ENCODE results near the gene APP. TPM values are rescaled to one million over a fixed set of nuclear protein-coding genes. Genes with fewer than 3 reads are reported as not detected.

Gene APP
- total RNA-seq, 4 donors from 2014 or later: 197 to 380 (median 296) TPM

DNA sequence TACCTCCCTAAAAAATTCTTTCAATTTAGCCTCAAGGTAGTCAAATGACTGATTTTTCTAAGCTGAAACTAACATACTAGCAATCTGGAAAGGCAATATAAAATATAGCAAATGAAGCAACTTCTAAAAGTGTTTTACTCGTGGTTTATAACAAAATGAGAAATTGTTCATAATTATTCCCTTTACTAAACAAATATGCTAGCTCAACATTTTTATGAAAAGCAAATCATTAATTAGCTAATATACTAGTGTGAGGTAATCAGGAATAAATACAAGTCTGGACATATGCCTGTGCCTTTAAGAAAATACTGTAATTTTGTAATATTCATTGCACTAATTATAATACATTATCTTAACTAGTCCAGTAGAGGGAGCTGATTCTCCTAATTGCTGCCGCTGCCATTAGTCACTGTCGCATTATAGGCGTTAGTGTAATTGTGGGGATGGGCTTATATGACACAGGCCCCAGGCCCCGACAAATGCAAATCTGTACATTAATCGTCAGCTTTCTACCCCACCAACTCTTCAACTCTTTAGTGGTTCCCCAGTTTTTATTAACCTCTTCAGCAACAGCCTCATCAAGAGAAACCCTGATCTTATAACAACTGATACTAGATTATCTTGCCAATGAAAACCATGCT, 274.9 kb downstream of the APP start:
- ATAC-seq (ENCODE audit: low FRiP score): no peak
- DNase-seq (ENCODE audit: low spot score): no peak
- TF ChIP-seq, protein P1, sequence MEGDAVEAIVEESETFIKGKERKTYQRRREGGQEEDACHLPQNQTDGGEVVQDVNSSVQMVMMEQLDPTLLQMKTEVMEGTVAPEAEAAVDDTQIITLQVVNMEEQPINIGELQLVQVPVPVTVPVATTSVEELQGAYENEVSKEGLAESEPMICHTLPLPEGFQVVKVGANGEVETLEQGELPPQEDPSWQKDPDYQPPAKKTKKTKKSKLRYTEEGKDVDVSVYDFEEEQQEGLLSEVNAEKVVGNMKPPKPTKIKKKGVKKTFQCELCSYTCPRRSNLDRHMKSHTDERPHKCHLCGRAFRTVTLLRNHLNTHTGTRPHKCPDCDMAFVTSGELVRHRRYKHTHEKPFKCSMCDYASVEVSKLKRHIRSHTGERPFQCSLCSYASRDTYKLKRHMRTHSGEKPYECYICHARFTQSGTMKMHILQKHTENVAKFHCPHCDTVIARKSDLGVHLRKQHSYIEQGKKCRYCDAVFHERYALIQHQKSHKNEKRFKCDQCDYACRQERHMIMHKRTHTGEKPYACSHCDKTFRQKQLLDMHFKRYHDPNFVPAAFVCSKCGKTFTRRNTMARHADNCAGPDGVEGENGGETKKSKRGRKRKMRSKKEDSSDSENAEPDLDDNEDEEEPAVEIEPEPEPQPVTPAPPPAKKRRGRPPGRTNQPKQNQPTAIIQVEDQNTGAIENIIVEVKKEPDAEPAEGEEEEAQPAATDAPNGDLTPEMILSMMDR (IDR thresholded peaks at IDR 0.05): peak in 1 of 3 donors; percentile 21

DNA sequence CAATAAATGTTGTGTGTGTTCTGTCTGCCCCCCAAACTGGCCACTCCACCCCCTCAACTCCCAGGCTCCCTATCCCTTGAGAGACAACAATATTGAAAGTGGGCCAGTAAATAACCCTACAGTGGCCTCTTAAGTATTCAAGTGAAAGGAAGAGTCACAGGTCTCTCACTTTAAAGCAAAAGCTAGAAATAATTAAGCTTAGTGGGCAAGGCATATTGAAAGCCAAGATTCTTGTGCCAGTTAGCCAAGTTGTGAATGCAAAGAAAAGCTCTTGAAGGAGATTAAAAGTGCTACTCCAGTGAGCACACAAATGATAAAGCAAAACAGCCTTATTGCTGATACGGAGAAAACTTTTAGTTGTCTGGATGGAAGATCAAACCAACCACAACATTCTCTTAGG, 277.4 kb downstream of the APP start:
- TF ChIP-seq, protein P1 (IDR thresholded peaks at IDR 0.05): no peak
- no peak for DNase-seq (ENCODE audit: low spot score)
- no peak for ATAC-seq (ENCODE audit: low FRiP score)

DNA sequence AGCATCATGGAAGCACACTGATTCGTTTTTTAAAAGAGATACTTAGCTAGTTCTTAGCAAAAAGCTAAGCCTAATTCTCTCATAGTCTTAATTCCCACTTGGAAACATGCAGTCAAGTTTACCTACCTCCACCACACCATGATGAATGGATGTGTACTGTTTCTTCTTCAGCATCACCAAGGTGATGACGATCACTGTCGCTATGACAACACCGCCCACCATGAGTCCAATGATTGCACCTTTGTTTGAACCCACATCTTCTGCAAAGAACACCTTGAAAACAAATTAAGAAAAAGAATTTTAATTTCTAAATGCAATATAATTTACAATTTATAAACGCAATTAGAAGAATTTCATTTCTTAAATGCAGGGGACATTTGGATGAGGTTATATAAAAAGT, 279.0 kb downstream of the APP start:
- DNase-seq (ENCODE audit: low spot score) (no peak), ATAC-seq (ENCODE audit: low FRiP score) (no peak)
- TF ChIP-seq, protein P1 (IDR thresholded peaks at IDR 0.05): no peak

GRCh38 chr21:25890001-25890400, 280.6 kb downstream of the APP start:
- ATAC-seq (ENCODE audit: low FRiP score) (no peak), DNase-seq (ENCODE audit: low spot score) (no peak)

GRCh38 chr21:25888711-25889110, 281.9 kb downstream of the APP start:
- DNase-seq (ENCODE audit: low spot score) (no peak), ATAC-seq (ENCODE audit: low FRiP score) (no peak)
- TF ChIP-seq, protein P1 (IDR thresholded peaks at IDR 0.05): no peak

More at GRCh38 chr21:25890001-25890400, 280.6 kb downstream of the APP start:
- TF ChIP-seq, protein P1 (IDR thresholded peaks at IDR 0.05): no peak

DNA sequence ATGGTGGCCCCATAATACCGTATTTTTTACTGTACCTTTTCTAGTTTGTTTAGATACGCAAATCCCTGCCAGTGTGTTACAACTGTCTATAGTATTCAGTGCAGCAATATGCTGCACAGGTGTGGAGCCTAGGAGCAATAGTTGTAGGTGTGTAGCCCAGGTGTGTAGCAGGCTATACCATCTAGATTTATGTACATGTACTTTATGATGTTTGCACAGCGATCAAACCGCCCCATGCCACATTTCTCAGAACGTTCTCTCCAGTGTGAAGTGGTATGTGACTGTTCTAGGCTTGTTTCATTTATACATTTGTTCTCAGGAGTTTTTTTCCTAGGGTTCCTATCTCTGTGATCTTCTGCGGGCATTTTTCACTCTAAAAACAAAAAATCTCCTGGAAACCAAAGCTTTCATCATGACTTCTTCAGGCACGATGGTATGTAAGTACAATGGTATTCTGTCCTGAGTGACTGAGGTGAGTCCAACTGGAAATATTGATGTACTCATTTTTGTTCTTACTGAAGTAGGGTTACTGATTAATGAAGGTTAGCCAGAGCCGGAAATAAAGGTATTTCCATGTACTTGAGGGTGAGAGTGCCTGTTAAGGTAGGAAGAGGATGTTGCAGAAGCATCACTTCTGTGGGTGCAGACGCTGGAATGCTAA, 282.8 kb downstream of the APP start:
- DNase-seq (ENCODE audit: low spot score) (no peak), ATAC-seq (ENCODE audit: low FRiP score) (no peak)
- TF ChIP-seq, protein P1 (IDR thresholded peaks at IDR 0.05): no peak

- ATAC-seq (ENCODE audit: low FRiP score) (no peak), DNase-seq (ENCODE audit: low spot score) (no peak)
Observed at GRCh38 chr21:25887166-25887565, 283.4 kb downstream of the APP start.

More at GRCh38 chr21:25887166-25887565, 283.4 kb downstream of the APP start:
- TF ChIP-seq, protein P1 (IDR thresholded peaks at IDR 0.05): no peak

All from omental fat pad (tissue), 4 donors.